Mammary epithelial cell (primary cell): Measurements from ENCODE around the gene P2RY6.

Source experiments
- CTCF ChIP-seq, 2 donors: IDR thresholded peaks in 1 of 2; conservative IDR thresholded peaks in 1 of 2; 2 replicates each; pipeline ENCODE4 v1.5.1; 2011 to 2012; ENCODE audit warnings: inconsistent platforms in 2 of 2, low read length in 2 of 2, mild to moderate bottlenecking in 2 of 2, control low read depth in 1 of 2, low read depth in 1 of 2; ENCODE audit not compliant: insufficient read depth in 1 of 2; ENCODE audit errors: extremely low read depth in 1 of 2
- EZH2 ChIP-seq: IDR thresholded peaks from 2 replicates; pipeline ENCODE4 v1.6.1; 2012; ENCODE audit warnings: low read length, inconsistent platforms, borderline replicate concordance

GRCh38 chr11:73241300-73241699 lies 30.8 kb upstream of the P2RY6 start:
- TF ChIP-seq CTCF (conservative IDR thresholded peaks at IDR 0.05 in 1 of 2, IDR thresholded peaks at IDR 0.05 in 1 of 2; ENCODE audit: extremely low read depth in 1 of 2, insufficient read depth in 1 of 2, low read depth in 1 of 2, low read length in 2 of 2) (no peak), EZH2 (no peak)
